Neuronal stem cell (in vitro differentiated cells): ENCODE results near the gene EHHADH.

ENCODE experiments used
- DNase-seq: peaks from one replicate; pipeline ENCODE4 v3.0.0-alpha.2; 2013; ENCODE audit warnings: low spot score
- H2AFZ ChIP-seq: one replicate; pipeline ENCODE4 v1.6.1; 2013; ENCODE audit warnings: mild to moderate bottlenecking, low read length, inconsistent platforms
- H2AK5ac ChIP-seq: 2 replicates; pipeline ENCODE4 v1.6.1; 2013; ENCODE audit warnings: low read depth, mild to moderate bottlenecking, inconsistent platforms, low read length, moderate library complexity, mixed read lengths
- H2BK120ac ChIP-seq: 2 replicates; pipeline ENCODE4 v1.6.1; 2013; ENCODE audit warnings: low read depth, mild to moderate bottlenecking, inconsistent platforms, low read length, moderate library complexity, mixed read lengths
- H2BK12ac ChIP-seq: one replicate; pipeline ENCODE4 v1.6.1; 2013; ENCODE audit warnings: low read length, inconsistent platforms
- H2BK15ac ChIP-seq: 2 replicates; pipeline ENCODE4 v1.6.1; 2013; ENCODE audit warnings: mild to moderate bottlenecking, low read length, inconsistent platforms, mixed read lengths
- H2BK5ac ChIP-seq: one replicate; pipeline ENCODE4 v1.6.1; 2013; ENCODE audit warnings: inconsistent platforms, mild to moderate bottlenecking, low read length, moderate library complexity
- H3K14ac ChIP-seq: one replicate; pipeline ENCODE4 v1.6.1; 2013; ENCODE audit warnings: low read length, inconsistent platforms
- H3K18ac ChIP-seq: 2 replicates; pipeline ENCODE4 v1.6.1; 2013; ENCODE audit warnings: low read length, inconsistent platforms
- H3K23ac ChIP-seq: 2 replicates; pipeline ENCODE4 v1.6.1; 2013; ENCODE audit warnings: low read depth, mild to moderate bottlenecking, mixed read lengths, low read length, inconsistent platforms; ENCODE audit not compliant: poor library complexity
- H3K27ac ChIP-seq: replicated peaks from 3 replicates; pipeline ENCODE4 v1.5.1; 2013; ENCODE audit warnings: low read length, inconsistent platforms
- H3K27me3 ChIP-seq, 3 experiments: 2 replicates each; pipeline ENCODE4 v1.6.1; 2013; ENCODE audit warnings: low read length in 3 of 3, mild to moderate bottlenecking in 2 of 3, inconsistent platforms in 1 of 3, low read depth in 1 of 3, mixed read lengths in 1 of 3, moderate library complexity in 1 of 3; ENCODE audit not compliant: control insufficient read depth in 3 of 3, insufficient read depth in 3 of 3
- H3K36me3 ChIP-seq, 2 donors: replicated peaks in 1 of 2; 2 replicates each; pipeline ENCODE4 v1.6.1; 2013; ENCODE audit warnings: low read length in 2 of 2; ENCODE audit not compliant: control insufficient read depth in 2 of 2, insufficient read depth in 2 of 2
- H3K4ac ChIP-seq: 2 replicates; pipeline ENCODE4 v1.6.1; 2013; ENCODE audit warnings: inconsistent platforms, mild to moderate bottlenecking, low read length, moderate library complexity
- H3K4me1 ChIP-seq, 2 donors: 1 replicate in 1 of 2; 2 replicates in 1 of 2; pipeline ENCODE4 v1.6.1; 2013; ENCODE audit warnings: low read length in 2 of 2, low read depth in 1 of 2; ENCODE audit not compliant: control insufficient read depth in 2 of 2, insufficient read depth in 1 of 2
- H3K4me2 ChIP-seq: one replicate; pipeline ENCODE4 v1.6.1; 2013; ENCODE audit warnings: mild to moderate bottlenecking, low read length, inconsistent platforms; ENCODE audit not compliant: insufficient read depth, poor library complexity, severe bottlenecking
- H3K4me3 ChIP-seq, 2 donors: 2 replicates each; pipeline ENCODE4 v1.5.1; 2013; ENCODE audit warnings: low read length in 2 of 2, mild to moderate bottlenecking in 2 of 2, inconsistent platforms in 1 of 2, moderate library complexity in 1 of 2
- H3K79me1 ChIP-seq: one replicate; pipeline ENCODE4 v1.6.1; 2013; ENCODE audit warnings: low read depth, mild to moderate bottlenecking, inconsistent platforms, low read length, moderate library complexity
- H3K9ac ChIP-seq: one replicate; pipeline ENCODE4 v1.6.1; 2013; ENCODE audit warnings: mild to moderate bottlenecking, low read depth, low read length, inconsistent platforms; ENCODE audit not compliant: poor library complexity
- H3K9me3 ChIP-seq, 2 donors: replicated peaks in 1 of 2; 2 replicates each; pipeline versions ENCODE3 to v1.6.1; 2013; ENCODE audit warnings: low read length in 2 of 2, mild to moderate bottlenecking in 2 of 2, inconsistent platforms in 1 of 2, low read depth in 1 of 2, mixed read lengths in 1 of 2, moderate library complexity in 1 of 2; ENCODE audit not compliant: control insufficient read depth in 2 of 2, insufficient read depth in 1 of 2
- H4K8ac ChIP-seq: one replicate; pipeline ENCODE4 v1.6.1; 2013; ENCODE audit warnings: low read depth, mild to moderate bottlenecking, inconsistent platforms, low read length, moderate library complexity
- H4K91ac ChIP-seq: one replicate; pipeline ENCODE4 v1.6.1; 2013; ENCODE audit warnings: low read length, low read depth, mild to moderate bottlenecking, inconsistent platforms; ENCODE audit not compliant: poor library complexity
- WGBS, 2 donors: extraction: QIAGEN DNeasy Blood & Tissue Kit; methylation state at CpG; one replicate each; pipeline ENCODE4 v1.1.7; 2013; ENCODE audit warnings: missing lambda C conversion rate in 2 of 2, mixed read lengths in 1 of 2; ENCODE audit not compliant: insufficient read length in 2 of 2, insufficient replicate concordance in 1 of 2; ENCODE audit errors: extremely low coverage in 2 of 2; 5-methylcytosine and 5-hydroxymethylcytosine counted together

EHHADH gene

DNA sequence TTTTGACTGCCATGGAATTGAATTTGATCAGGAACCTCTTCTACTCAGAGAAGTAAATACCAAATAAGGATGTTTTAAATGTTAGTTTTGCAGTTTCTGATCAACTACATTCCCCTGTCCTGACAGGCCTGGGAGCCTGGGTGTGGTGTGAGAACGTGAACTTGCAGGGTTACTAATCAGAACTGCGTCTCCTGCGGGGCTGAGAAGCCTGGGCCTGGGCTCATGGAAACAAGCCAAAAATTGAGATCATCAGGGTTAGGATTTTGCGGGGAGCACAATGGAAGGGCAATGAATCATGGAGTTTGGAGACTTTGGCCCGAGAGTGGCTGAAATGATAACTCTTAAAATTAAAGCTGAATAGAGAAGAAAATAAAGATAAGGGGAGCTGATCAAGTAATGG lies 53.2 kb downstream of the EHHADH start:
- no peaks in the 10 kb centered on the region for H3K79me1 ChIP-seq
- no peak overlapping the region for H3K4me3 ChIP-seq
- WGBS, 2 donors = no CpG with 5 or more reads among the region's 5 CpGs
- H3K14ac ChIP-seq = no peak overlapping the region
- no peak overlapping the region for H4K8ac ChIP-seq
- no peak for DNase-seq
- H3K27ac ChIP-seq = no peak overlapping the region
- no peak overlapping the region for H4K91ac ChIP-seq
- no peaks in the 10 kb centered on the region for H3K27me3 ChIP-seq
- H2BK120ac ChIP-seq = no peak overlapping the region
- no peak overlapping the region for H2AK5ac ChIP-seq
- no peak overlapping the region for H2BK12ac ChIP-seq
- H3K9me3 ChIP-seq = no peaks in the 10 kb centered on the region
- H3K4me2 ChIP-seq = no peak overlapping the region
- H3K36me3 ChIP-seq = no peaks in the 10 kb centered on the region
- no peak overlapping the region for H3K18ac ChIP-seq
- no peak overlapping the region for H2AFZ ChIP-seq
- H3K4me1 ChIP-seq = no peaks in the 10 kb centered on the region
- no peak overlapping the region for H3K4ac ChIP-seq
- H2BK5ac ChIP-seq = no peak overlapping the region
- no peak overlapping the region for H2BK15ac ChIP-seq
- H3K23ac ChIP-seq = no peak overlapping the region
- H3K9ac ChIP-seq = no peak overlapping the region

DNA sequence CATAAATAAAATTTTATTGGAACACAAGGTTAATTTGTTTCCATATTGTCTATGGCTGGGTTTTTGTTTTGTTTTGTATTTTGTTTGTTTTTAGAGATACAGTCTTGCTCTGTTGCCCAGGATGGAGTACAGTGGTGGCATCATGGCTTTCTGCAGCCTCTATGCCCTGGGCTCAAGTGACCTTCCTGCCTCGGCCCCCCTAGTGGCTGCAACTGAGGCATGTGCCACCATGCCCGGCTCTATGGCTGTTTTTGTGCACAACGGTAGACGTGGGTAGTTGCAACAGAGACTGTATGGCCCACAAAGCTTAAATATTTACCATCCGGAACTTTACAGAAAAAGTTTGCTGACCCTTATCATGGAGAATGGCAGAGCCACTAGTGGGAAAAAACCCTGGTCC lies 54.2 kb downstream of the EHHADH start:
- Histone ChIP-seq H4K8ac (no peak overlapping the region), H2BK15ac (no peak overlapping the region), H3K4me3 (no peak overlapping the region), H3K9ac (no peak overlapping the region), H2AFZ (no peak overlapping the region), H3K4ac (no peak overlapping the region), H3K4me1 (no peaks in the 10 kb centered on the region), H3K9me3 (no peaks in the 10 kb centered on the region), H3K14ac (no peak overlapping the region), H3K18ac (no peak overlapping the region), H3K27ac (no peak overlapping the region), H2AK5ac (no peak overlapping the region), H3K36me3 (no peaks in the 10 kb centered on the region), H3K23ac (no peak overlapping the region), H2BK120ac (no peak overlapping the region), H3K4me2 (no peak overlapping the region), H2BK5ac (no peak overlapping the region), H2BK12ac (no peak overlapping the region), H3K27me3 (no peaks in the 10 kb centered on the region), H4K91ac (no peak overlapping the region), H3K79me1 (no peaks in the 10 kb centered on the region)
- WGBS, 2 donors = no CpG with 5 or more reads among the region's 5 CpGs
- DNase-seq = no peak

DNA sequence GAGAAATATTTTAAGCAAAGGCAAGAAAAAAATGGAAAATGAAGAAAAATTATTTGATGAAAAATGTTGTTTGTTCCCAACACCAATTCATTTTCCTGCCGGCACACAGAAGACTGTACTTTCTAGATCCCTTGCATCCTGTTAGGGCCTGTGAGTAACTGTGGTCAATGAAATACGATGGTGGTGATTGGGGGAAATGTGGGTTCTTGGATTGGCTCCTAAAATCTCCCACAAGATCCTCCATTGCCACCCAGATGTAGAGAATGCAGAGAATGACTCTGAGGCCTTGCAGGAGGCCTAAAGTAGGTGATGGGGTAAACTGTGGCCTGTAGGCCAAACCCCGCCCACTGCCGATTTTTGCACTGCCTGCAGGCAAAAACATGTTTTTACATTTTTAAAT lies 54.6 kb downstream of the EHHADH start:
- Histone ChIP-seq H2AFZ (no peak overlapping the region), H2BK5ac (no peak overlapping the region), H3K14ac (no peak overlapping the region), H3K36me3 (no peaks in the 10 kb centered on the region), H3K79me1 (no peaks in the 10 kb centered on the region), H2BK15ac (no peak overlapping the region), H3K9ac (no peak overlapping the region), H3K9me3 (no peaks in the 10 kb centered on the region), H3K4me2 (no peak overlapping the region), H3K18ac (no peak overlapping the region), H4K8ac (no peak overlapping the region), H2BK12ac (no peak overlapping the region), H3K27me3 (no peaks in the 10 kb centered on the region), H3K4ac (no peak overlapping the region), H3K23ac (no peak overlapping the region), H4K91ac (no peak overlapping the region), H3K4me1 (no peaks in the 10 kb centered on the region), H3K27ac (no peak overlapping the region), H3K4me3 (no peak overlapping the region), H2AK5ac (no peak overlapping the region), H2BK120ac (no peak overlapping the region)
- WGBS, 2 donors = no CpG with 5 or more reads among the region's 4 CpGs
- no peak for DNase-seq

DNA sequence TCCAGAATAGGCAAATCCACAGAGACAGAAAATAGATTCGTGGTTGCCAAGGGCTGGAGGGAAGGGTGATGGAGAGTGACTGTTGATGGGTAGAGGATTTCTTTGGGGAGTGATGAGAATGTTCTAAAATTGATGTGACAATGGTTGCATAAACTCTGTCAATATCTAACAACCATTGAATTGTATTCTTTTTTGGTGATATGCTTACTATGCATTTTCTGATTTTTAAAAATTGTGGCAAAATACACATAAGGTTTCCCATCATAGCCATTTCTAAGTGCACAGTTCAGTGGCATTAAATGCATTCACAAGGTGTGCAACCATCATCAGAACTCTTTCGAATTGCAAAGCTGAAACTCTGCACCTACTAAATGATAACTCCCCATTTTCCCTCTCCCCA lies 56.8 kb downstream of the EHHADH start:
- Histone ChIP-seq H3K4ac (no peak overlapping the region), H4K8ac (no peak overlapping the region), H3K27ac (no peak overlapping the region), H3K9ac (no peak overlapping the region), H3K23ac (no peak overlapping the region), H2BK120ac (no peak overlapping the region), H3K18ac (no peak overlapping the region), H2BK15ac (no peak overlapping the region), H3K9me3 (no peaks in the 10 kb centered on the region), H3K79me1 (no peaks in the 10 kb centered on the region), H2AK5ac (no peak overlapping the region), H3K27me3 (no peaks in the 10 kb centered on the region), H3K14ac (no peak overlapping the region), H3K4me2 (no peak overlapping the region), H2BK12ac (no peak overlapping the region), H2AFZ (no peak overlapping the region), H2BK5ac (no peak overlapping the region), H3K4me1 (no peaks in the 10 kb centered on the region), H3K4me3 (no peak overlapping the region), H4K91ac (no peak overlapping the region), H3K36me3 (no peaks in the 10 kb centered on the region)
- no CpG with 5 or more reads among the region's 2 CpGs for WGBS, 2 donors
- DNase-seq = no peak
